Cardiac muscle cell (in vitro differentiated cells and primary cell): ENCODE results near the gene TRAF3IP1. TPM values are rescaled to one million over a fixed set of nuclear protein-coding genes. Genes with fewer than 3 reads are reported as not detected.

Experiments used
- DNase-seq, 2 donors: peaks; one replicate each; pipeline versions ENCODE4 v3.0.0 to v3.0.0-alpha.2; 2010 to 2017; ENCODE audit warnings: low read depth in 1 of 2, low spot score in 1 of 2
- H3K27ac ChIP-seq: fragments of 200-600 bp; sonication (generic); 2 replicates; pipeline ENCODE4 v1.5.1; 2016
- H3K27me3 ChIP-seq: fragments of 200-600 bp; sonication (generic); 2 replicates; pipeline ENCODE4 v1.6.0; 2016; ENCODE audit warnings: control low read depth
- H3K36me3 ChIP-seq: fragments of 200-600 bp; sonication (generic); 2 replicates; pipeline ENCODE4 v1.5.1; 2016; ENCODE audit warnings: control low read depth
- H3K4me1 ChIP-seq: fragments of 200-600 bp; sonication (generic); 2 replicates; pipeline ENCODE4 v1.8.1; 2017; ENCODE audit warnings: low read depth, mild to moderate bottlenecking, mixed run types
- H3K4me3 ChIP-seq: fragments of 200-600 bp; sonication (generic); 2 replicates; pipeline ENCODE4 v1.5.1; 2016; ENCODE audit warnings: mild to moderate bottlenecking
- H3K9me3 ChIP-seq: fragments of 200-600 bp; sonication (generic); 2 replicates; pipeline ENCODE4 v1.5.1; 2017; ENCODE audit warnings: low read depth, mild to moderate bottlenecking, control low read depth
- CTCF ChIP-seq: IDR thresholded peaks from 2 replicates; pipeline ENCODE4 v1.5.1; 2012; ENCODE audit warnings: low read depth, mild to moderate bottlenecking, low read length
- polyA plus RNA-seq: library from polyadenylated mRNA; unstranded; fragments of >200 nt; fragmentation: Nextera tagmentation; extraction: Ambion mirVana; gene quantifications from 2 replicates; pipeline ENCODE4 v1.2.1, GENCODE V29; 2016
- total RNA-seq: library from RNA; depleted of rRNA; stranded (reverse); fragments of >200 nt; gene quantifications from 2 replicates; pipeline ENCODE4 v1.2.3, GENCODE V29; 2016

TRAF3IP1 gene
- total and polyA plus RNA-seq, 2 experiments from 2014 or later, result 8.3 to 12.1 TPM

- TF ChIP-seq CTCF, result no peak
- no peak for DNase-seq
- H3K36me3 ChIP-seq, result no peaks in the 10 kb centered on the region
- peak overlapping the region; percentile 84 for H3K27ac ChIP-seq
- peaks cover 13% of the 10 kb centered on the region for H3K4me1 ChIP-seq
- no peaks in the 10 kb centered on the region for H3K9me3 ChIP-seq
- H3K4me3 ChIP-seq, result peak overlapping the region; percentile 89
- no peaks in the 10 kb centered on the region for H3K27me3 ChIP-seq
These were observed 107.3 kb downstream of the TRAF3IP1 start for GRCh38 chr2:238427435-238428162.

- Histone ChIP-seq H3K4me3 (no peak overlapping the region), H3K9me3 (no peaks in the 10 kb centered on the region), H3K4me1 (peaks cover 13% of the 10 kb centered on the region), H3K27me3 (no peaks in the 10 kb centered on the region), H3K27ac (no peak overlapping the region), H3K36me3 (no peaks in the 10 kb centered on the region)
- TF ChIP-seq CTCF, result no peak
- DNase-seq, result no peak
These were observed 108.5 kb downstream of the TRAF3IP1 start for GRCh38 chr2:238428866-238429265.

GRCh38 chr2:238430781-238431180, 110.5 kb downstream of the TRAF3IP1 start:
- no peak for TF ChIP-seq CTCF
- no peak for DNase-seq
- Histone ChIP-seq H3K4me3 (no peak overlapping the region), H3K36me3 (peaks cover 10% of the 10 kb centered on the region), H3K27ac (no peak overlapping the region), H3K27me3 (no peaks in the 10 kb centered on the region), H3K9me3 (no peaks in the 10 kb centered on the region), H3K4me1 (peaks cover 8% of the 10 kb centered on the region)

- Histone ChIP-seq H3K4me1 (peaks cover 5% of the 10 kb centered on the region), H3K27ac (no peak overlapping the region), H3K36me3 (peaks cover 11% of the 10 kb centered on the region), H3K9me3 (no peaks in the 10 kb centered on the region), H3K27me3 (no peaks in the 10 kb centered on the region), H3K4me3 (no peak overlapping the region)
- no peak for DNase-seq
- no peak for TF ChIP-seq CTCF
These were observed 111.1 kb downstream of the TRAF3IP1 start for GRCh38 chr2:238431456-238431855.

- Histone ChIP-seq H3K36me3 (peaks cover 11% of the 10 kb centered on the region), H3K27me3 (no peaks in the 10 kb centered on the region), H3K27ac (no peak overlapping the region), H3K4me3 (no peak overlapping the region), H3K9me3 (no peaks in the 10 kb centered on the region), H3K4me1 (no peaks in the 10 kb centered on the region)
- TF ChIP-seq CTCF, result no peak
- DNase-seq, result no peak
These were observed 113.1 kb downstream of the TRAF3IP1 start for GRCh38 chr2:238433300-238433915.
